K562 (cell line): ENCODE data around the gene GGACT. TPM values are rescaled to one million over a fixed set of nuclear protein-coding genes. Genes with fewer than 3 reads are reported as not detected.

Experiments
- ATAC-seq: fragments of 200-7000 bp; cut with Tn5 transposase; 3 replicates; pipeline ENCODE4 v1.9.1; 2020; ENCODE audit warnings: moderate library complexity
- BruUV-seq: library from RNA; stranded (reverse); fragments of 400-500 nt; replicated peaks from 2 replicates; lab custom pipeline; 2021; lab: Mats Ljungman, UMichigan
- CTCF ChIA-PET: fragments of 300-600 bp; formaldehyde crosslinking; extraction: SDS; loops from one replicate; lab custom pipeline; 2021; ENCODE audit warnings: low intra/inter-chr PET ratio; lab: Yijun Ruan, JAX
- POLR2A ChIA-PET: fragments of 300-600, 350-650 bp; sonication (Branson Sonifier 250); formaldehyde crosslinking; extraction: SDS; loops from one replicate; lab custom pipeline; 2021; ENCODE audit warnings: antibody characterized with exemption, inconsistent platforms; lab: Yijun Ruan, JAX
- DNase-seq, 4 experiments: peaks; one replicate each; pipeline versions ENCODE4 v3.0.0 to v3.0.0-alpha.2; 2011 to 2018; ENCODE audit warnings: low spot score in 3 of 4, mixed read lengths in 3 of 4; ENCODE audit errors: extremely low read depth in 1 of 4
- FAIRE-seq: peaks from 2 replicates; lab custom pipeline; 2011; peaks lifted over from hg19 to GRCh38; lab: Jason Lieb, UNC
- H2AFZ ChIP-seq: 2 replicates; pipeline ENCODE4 v1.6.0; 2011; ENCODE audit warnings: low read depth, low read length, control low read depth, inconsistent platforms
- H3K27ac ChIP-seq: fragments of 200-600 bp; 3 replicates; pipeline ENCODE4 v1.8.0; 2011; ENCODE audit warnings: low read depth, mild to moderate bottlenecking, control low read depth, inconsistent platforms, low read length, moderate library complexity, mixed read lengths; ENCODE audit errors: extremely low read depth
- H3K27me3 ChIP-seq, 2 experiments: fragments of 300-600 bp in 1 of 2; 2 replicates in 1 of 2; 3 replicates in 1 of 2; pipeline versions ENCODE4 v1.6.0 to v1.8.0; 2011; ENCODE audit warnings: inconsistent platforms in 2 of 2, low read length in 2 of 2, mild to moderate bottlenecking in 1 of 2, mixed read lengths in 1 of 2, moderate library complexity in 1 of 2; ENCODE audit not compliant: control insufficient read depth in 2 of 2, insufficient read depth in 2 of 2
- H3K36me3 ChIP-seq: fragments of 300-600 bp; 3 replicates; pipeline ENCODE4 v1.8.0; 2011; ENCODE audit warnings: mild to moderate bottlenecking, low read length, inconsistent platforms; ENCODE audit not compliant: control insufficient read depth, insufficient read depth
- H3K4me1 ChIP-seq, 2 experiments: fragments of 200-600 bp in 1 of 2; replicated peaks in 1 of 2; 2 replicates in 1 of 2; 3 replicates in 1 of 2; pipeline versions ENCODE4 v1.5.1 to v1.8.0; 2011; ENCODE audit warnings: inconsistent platforms in 2 of 2, low read length in 2 of 2, mild to moderate bottlenecking in 1 of 2, mixed read lengths in 1 of 2, moderate library complexity in 1 of 2; ENCODE audit not compliant: control insufficient read depth in 2 of 2, insufficient read depth in 2 of 2
- H3K4me2 ChIP-seq: 2 replicates; pipeline ENCODE4 v1.6.1; 2011; ENCODE audit warnings: low read length, control low read depth, inconsistent platforms, mixed read lengths; ENCODE audit not compliant: insufficient read depth
- H3K4me3 ChIP-seq: fragments of 200-600 bp; sonication (generic), shearing (Covaris generic); 2 replicates; pipeline ENCODE4 v1.5.1; 2016; ENCODE audit warnings: control low read depth, inconsistent platforms
- H3K79me2 ChIP-seq: fragments of 200-600 bp; 3 replicates; pipeline ENCODE4 v1.8.0; 2011; ENCODE audit warnings: low read length, inconsistent platforms; ENCODE audit not compliant: control insufficient read depth, insufficient read depth
- H3K9ac ChIP-seq, 2 experiments: 2 replicates each; pipeline versions ENCODE4 v1.6.0 to v1.6.1; 2011; ENCODE audit warnings: low read depth in 2 of 2, low read length in 2 of 2, control low read depth in 1 of 2, inconsistent platforms in 1 of 2, mild to moderate bottlenecking in 1 of 2, mixed read lengths in 1 of 2; ENCODE audit not compliant: insufficient read depth in 1 of 2
- H3K9me1 ChIP-seq: one replicate; pipeline ENCODE4 v1.6.0; 2011; ENCODE audit warnings: inconsistent platforms, mild to moderate bottlenecking, low read length, moderate library complexity; ENCODE audit not compliant: control insufficient read depth, insufficient read depth
- H3K9me3 ChIP-seq: replicated peaks from 2 replicates; pipeline ENCODE4 v1.5.1; 2011; ENCODE audit warnings: low read depth, low read length, inconsistent platforms; ENCODE audit not compliant: control insufficient read depth, insufficient read depth
- H4K20me1 ChIP-seq: replicated peaks from 2 replicates; pipeline ENCODE4 v1.6.1; 2011; ENCODE audit warnings: low read length, inconsistent platforms, mixed read lengths; ENCODE audit not compliant: control insufficient read depth, insufficient read depth
- CHD4 ChIP-seq: fragments of 200-600 bp; sonication (generic); IDR thresholded peaks from 3 replicates; pipeline ENCODE4 v1.6.1; 2012; ENCODE audit warnings: low read depth, mild to moderate bottlenecking, mixed read lengths, low read length, inconsistent platforms; ENCODE audit not compliant: insufficient read depth, insufficient replicate concordance, poor library complexity, severe bottlenecking
- MEF2A ChIP-seq: IDR thresholded peaks from 2 replicates; pipeline ENCODE4 v1.6.1; 2011; ENCODE audit warnings: low read depth, mild to moderate bottlenecking, low read length, moderate library complexity; ENCODE audit not compliant: control insufficient read depth
- NFIX ChIP-seq: fragments of 250-450 bp; sonication (Bioruptor Pico); IDR thresholded peaks from 2 replicates; pipeline ENCODE4 v1.4.0; 2020; ENCODE audit warnings: low read depth, mild to moderate bottlenecking, moderate library complexity
- PHF21A ChIP-seq: fragments of 450-650 bp; IDR thresholded peaks from 2 replicates; pipeline ENCODE4 v1.6.1; 2017; ENCODE audit warnings: low read depth, borderline replicate concordance
- PURB ChIP-seq: sonication (generic); formaldehyde crosslinking; IDR thresholded peaks from 2 replicates; pipeline ENCODE4 v1.9.0; 2021; ENCODE audit warnings: low read depth, mild to moderate bottlenecking, missing genetic modification reagents
- PYGO2 ChIP-seq: fragments of 450-650 bp; IDR thresholded peaks from 2 replicates; pipeline ENCODE4 v1.6.1; 2016; ENCODE audit warnings: mild to moderate bottlenecking, missing genetic modification characterization, moderate library complexity, missing compliant biosample characterization
- RNF2 ChIP-seq: sonication (generic); IDR thresholded peaks from 2 replicates; pipeline ENCODE4 v1.6.1; 2016
- ZBTB1 ChIP-seq: sonication (generic); formaldehyde crosslinking; IDR thresholded peaks from 2 replicates; pipeline ENCODE4 v1.8.1; 2023; ENCODE audit warnings: missing genetic modification reagents, low read depth, mild to moderate bottlenecking, borderline replicate concordance
- ZEB2 ChIP-seq: fragments of 450-650 bp; IDR thresholded peaks from 2 replicates; pipeline ENCODE4 v1.6.1; 2016
- ZNF3 ChIP-seq: fragments of 250-450 bp; sonication (Bioruptor Pico); IDR thresholded peaks from 2 replicates; pipeline ENCODE4 v1.5.0; 2021; ENCODE audit warnings: mild to moderate bottlenecking, moderate library complexity
- WGBS: fragments of 100-300 bp; shearing (Covaris generic); methylation state at CpG from one replicate; pipeline ENCODE4 v1.1.6; 2016; ENCODE audit warnings: low coverage, mixed read lengths; ENCODE audit not compliant: insufficient coverage; ENCODE audit errors: missing lambda C conversion rate; 5-methylcytosine and 5-hydroxymethylcytosine counted together
- in situ Hi-C: fragments of 300-500 bp; cut with MboI; formaldehyde crosslinking; loops from 4 replicates; pipeline ENCODE4 v1.15.0; 2018; ENCODE audit warnings: inconsistent platforms, mixed read lengths
- intact Hi-C: fragments of 100-400 bp; cut with micrococcal nuclease; formaldehyde crosslinking; loops from 2 replicates; pipeline ENCODE4 v1.14.2; 2022
- polyA plus RNA-seq, 8 experiments: library from polyadenylated mRNA; depleted of rRNA in 4 of 8; stranded (reverse) in 5 of 8; unstranded in 3 of 8; fragments of >200 nt; fragmentation: Nextera tagmentation in 2 of 8; fragmentation: Illumina TruSeq in 1 of 8; extraction: Ambion mirVana in 2 of 8; extraction: Trizol in 1 of 8; gene quantifications; 2 replicates each; pipeline versions ENCODE4 v1.2.1 to v1.2.3, GENCODE V29; 2011 to 2014; ENCODE audit warnings: inconsistent platforms in 1 of 8, missing spikeins in 1 of 8
- total RNA-seq, 7 experiments: library from RNA; depleted of rRNA in 6 of 7; stranded (reverse); fragments of >200 nt in 6 of 7; fragmentation: Illumina TruSeq in 2 of 7; extraction: Trizol in 2 of 7; gene quantifications; 2 replicates each; pipeline versions ENCODE4 v1.2.1 to v1.2.3, GENCODE V29; 2011 to 2021; ENCODE audit warnings: low replicate concordance in 1 of 7
- TF ChIP-seq, protein P1 (sequence below), 2 experiments: fragments of 250-450 bp in 1 of 2; fragments of 450-650 bp in 1 of 2; sonication (Bioruptor Pico) in 1 of 2; IDR thresholded peaks; 2 replicates each; pipeline versions ENCODE4 v1.6.1 to v1.8.0; 2016 to 2021; ENCODE audit warnings: mild to moderate bottlenecking in 2 of 2, moderate library complexity in 2 of 2, missing compliant biosample characterization in 1 of 2, missing genetic modification characterization in 1 of 2
- TF ChIP-seq, protein P2 (sequence below): sonication (generic); formaldehyde crosslinking; IDR thresholded peaks from 2 replicates; pipeline ENCODE4 v1.8.1; 2022; ENCODE audit warnings: missing genetic modification reagents

GGACT gene
- total and polyA plus RNA-seq, 9 of the 15 experiments (the other 6 are each of a cell fraction or from before 2014, with no cell fraction given): 0.20 to 3.2 (median 1.7) TPM

GRCh38 chr13:100543872-100544602 is 44.6 kb downstream of the GGACT start:
- H3K9me1 ChIP-seq: no peaks in the 10 kb centered on the region
- H3K27me3 ChIP-seq: peaks cover 0 to 5% of the 10 kb centered on the region in 2 experiments; a peak in 1 of 5 replicates
- TF ChIP-seq, protein P1, sequence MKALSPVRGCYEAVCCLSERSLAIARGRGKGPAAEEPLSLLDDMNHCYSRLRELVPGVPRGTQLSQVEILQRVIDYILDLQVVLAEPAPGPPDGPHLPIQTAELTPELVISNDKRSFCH (CRISPR knock-in tag; IDR thresholded peaks at IDR 0.05): no peak
- TF ChIP-seq, protein P1 (tag; IDR thresholded peaks at IDR 0.05): no peak
- TF ChIP-seq ZEB2 (no peak), PHF21A (no peak), PYGO2 (tag) (no peak), PURB (CRISPR knock-in tag) (no peak), ZNF3 (CRISPR knock-in tag) (no peak), RNF2 (no peak), CHD4 (no peak), ZBTB1 (CRISPR knock-in tag) (no peak), NFIX (no peak), MEF2A (no peak)
- TF ChIP-seq, protein P2, sequence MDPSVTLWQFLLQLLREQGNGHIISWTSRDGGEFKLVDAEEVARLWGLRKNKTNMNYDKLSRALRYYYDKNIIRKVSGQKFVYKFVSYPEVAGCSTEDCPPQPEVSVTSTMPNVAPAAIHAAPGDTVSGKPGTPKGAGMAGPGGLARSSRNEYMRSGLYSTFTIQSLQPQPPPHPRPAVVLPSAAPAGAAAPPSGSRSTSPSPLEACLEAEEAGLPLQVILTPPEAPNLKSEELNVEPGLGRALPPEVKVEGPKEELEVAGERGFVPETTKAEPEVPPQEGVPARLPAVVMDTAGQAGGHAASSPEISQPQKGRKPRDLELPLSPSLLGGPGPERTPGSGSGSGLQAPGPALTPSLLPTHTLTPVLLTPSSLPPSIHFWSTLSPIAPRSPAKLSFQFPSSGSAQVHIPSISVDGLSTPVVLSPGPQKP (CRISPR knock-in tag): no peak
- no peaks in the 10 kb centered on the region for H3K9me3 ChIP-seq
- ATAC-seq (no peak), DNase-seq (no peak), FAIRE-seq (no peak)
- no peaks in the 10 kb centered on the region for H3K36me3 ChIP-seq
- in situ Hi-C loops (loop anchor here (25.0 kb wide), 1 partner anchor 882 kb away; no protein-coding TSS in a partner anchor), intact Hi-C loops (no loop called here)
- H2AFZ ChIP-seq: no peak overlapping the region
- no TSS peak for BruUV-seq
- no peak overlapping the region for H3K9ac ChIP-seq
- H3K27ac ChIP-seq: no peak overlapping the region
- CTCF ChIA-PET: no interaction called here
- no peaks in the 10 kb centered on the region for H3K79me2 ChIP-seq
- peaks cover 0 to 3% of the 10 kb centered on the region in 2 experiments; a peak in 1 of 5 replicates for H3K4me1 ChIP-seq
- H4K20me1 ChIP-seq: 0 out of 2 replicates have a peak, but pooled peaks cover 3% of the 10 kb centered on the region
- WGBS: 56% methylated on average over 21 of the region's 26 CpGs
- no peak overlapping the region for H3K4me3 ChIP-seq
- H3K4me2 ChIP-seq: no peak overlapping the region
- POLR2A ChIA-PET: no interaction called here
